GM20000 (cell line): ENCODE results near the gene SOCS7.

Experiments
- DNase-seq: peaks from one replicate; pipeline ENCODE4 v3.0.0; 2012; ENCODE audit warnings: low spot score
- TF ChIP-seq, protein P1 (sequence below): IDR thresholded peaks from 2 replicates; pipeline ENCODE4 v1.5.1; 2012; ENCODE audit warnings: mild to moderate bottlenecking, control low read depth; ENCODE audit errors: extremely low read depth, missing control alignments

SOCS7 gene

DNA sequence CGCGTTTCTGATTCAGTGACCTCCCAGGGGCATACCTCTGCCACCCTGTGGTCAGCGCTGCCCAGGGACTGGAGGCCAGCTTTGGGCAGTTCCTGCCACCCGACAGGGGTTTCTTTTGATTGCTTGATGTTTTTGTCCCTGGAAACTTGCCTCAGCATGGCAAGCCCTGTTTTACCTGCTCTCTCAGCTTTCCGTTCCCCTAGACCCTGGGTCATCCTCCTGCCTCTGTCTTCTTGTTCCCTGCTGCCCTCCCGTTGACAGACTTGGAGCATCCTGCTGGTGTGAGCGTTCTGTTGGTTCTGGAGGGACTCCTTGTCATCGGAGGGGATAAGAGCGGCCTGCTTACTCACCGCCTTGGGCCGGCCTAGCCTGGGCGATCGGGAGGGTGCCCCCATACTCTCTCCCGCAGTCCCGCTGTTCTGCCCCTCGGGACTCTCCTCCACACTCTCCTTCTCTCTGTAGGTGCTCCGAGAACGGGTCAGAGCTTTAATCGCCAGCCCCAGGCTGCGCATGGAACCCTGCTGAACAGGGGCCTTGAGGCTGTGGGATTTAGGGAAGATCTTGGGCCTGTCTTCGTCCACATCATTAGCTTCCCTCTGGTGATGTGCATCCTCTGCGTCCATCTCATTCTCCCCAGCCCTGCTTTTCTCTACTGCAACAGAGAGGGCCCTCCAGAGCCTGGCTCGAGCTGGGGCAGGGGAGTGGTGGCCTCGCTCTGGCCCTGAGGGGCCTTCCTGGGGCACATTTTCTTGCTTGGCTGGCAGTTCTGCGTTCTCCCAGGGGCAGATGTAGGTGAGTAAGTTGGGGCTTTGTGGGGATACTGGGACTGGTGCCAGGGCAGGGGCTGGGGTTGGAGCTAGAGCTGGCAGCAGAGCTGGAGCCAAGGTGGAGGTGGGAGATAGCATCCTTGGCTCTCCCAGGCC, 21.6 kb upstream of the SOCS7 start:
- TF ChIP-seq, protein P1, sequence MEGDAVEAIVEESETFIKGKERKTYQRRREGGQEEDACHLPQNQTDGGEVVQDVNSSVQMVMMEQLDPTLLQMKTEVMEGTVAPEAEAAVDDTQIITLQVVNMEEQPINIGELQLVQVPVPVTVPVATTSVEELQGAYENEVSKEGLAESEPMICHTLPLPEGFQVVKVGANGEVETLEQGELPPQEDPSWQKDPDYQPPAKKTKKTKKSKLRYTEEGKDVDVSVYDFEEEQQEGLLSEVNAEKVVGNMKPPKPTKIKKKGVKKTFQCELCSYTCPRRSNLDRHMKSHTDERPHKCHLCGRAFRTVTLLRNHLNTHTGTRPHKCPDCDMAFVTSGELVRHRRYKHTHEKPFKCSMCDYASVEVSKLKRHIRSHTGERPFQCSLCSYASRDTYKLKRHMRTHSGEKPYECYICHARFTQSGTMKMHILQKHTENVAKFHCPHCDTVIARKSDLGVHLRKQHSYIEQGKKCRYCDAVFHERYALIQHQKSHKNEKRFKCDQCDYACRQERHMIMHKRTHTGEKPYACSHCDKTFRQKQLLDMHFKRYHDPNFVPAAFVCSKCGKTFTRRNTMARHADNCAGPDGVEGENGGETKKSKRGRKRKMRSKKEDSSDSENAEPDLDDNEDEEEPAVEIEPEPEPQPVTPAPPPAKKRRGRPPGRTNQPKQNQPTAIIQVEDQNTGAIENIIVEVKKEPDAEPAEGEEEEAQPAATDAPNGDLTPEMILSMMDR, result no peak
- no peak for DNase-seq

DNA sequence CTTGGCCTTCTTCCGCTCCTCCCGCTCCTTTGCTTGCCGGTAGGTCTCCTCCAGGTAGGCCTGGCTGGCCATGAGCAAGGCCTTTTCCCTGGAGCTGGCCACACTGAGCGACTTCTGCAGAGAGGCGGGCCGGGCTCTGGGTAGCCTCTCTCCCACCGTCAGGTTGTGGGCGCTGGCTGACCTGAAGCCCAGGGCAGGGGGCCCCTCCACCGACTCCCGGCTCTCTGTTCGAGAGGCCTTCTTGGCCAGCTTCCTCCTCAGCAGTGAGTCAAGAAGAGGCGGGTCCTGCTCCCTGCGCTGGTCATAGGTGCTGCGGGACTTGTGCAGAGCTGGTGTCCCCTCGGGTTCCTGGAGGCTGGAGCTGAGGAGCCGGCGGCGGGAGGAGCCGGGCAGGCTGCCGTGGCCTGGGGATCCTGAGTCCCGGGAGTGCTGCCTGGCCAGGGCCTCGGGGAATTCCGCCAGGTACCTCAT, 20.7 kb upstream of the SOCS7 start:
- no peak for DNase-seq
- TF ChIP-seq, protein P1, result no peak

DNA sequence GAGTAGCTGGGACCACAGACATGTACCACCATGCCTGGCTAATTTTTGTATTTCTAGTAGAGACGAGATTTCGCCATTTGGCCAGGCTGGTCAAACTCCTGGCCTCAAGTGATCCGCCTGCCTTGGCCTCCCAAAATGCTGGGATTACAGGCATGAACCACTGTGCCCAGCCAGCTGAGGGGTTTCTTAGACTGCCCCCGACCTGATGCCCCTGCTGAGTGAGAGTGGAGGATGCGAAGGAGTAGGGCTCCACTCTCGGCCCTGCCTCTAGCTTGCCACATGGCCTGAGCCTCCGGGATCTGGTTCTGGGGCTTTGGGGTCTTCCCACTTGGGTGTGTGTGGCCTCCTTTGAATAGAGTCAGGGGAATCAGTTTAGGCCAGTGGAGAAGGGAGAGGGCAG, 18.9 kb upstream of the SOCS7 start:
- DNase-seq, result no peak
- TF ChIP-seq, protein P1, result no peak

DNA sequence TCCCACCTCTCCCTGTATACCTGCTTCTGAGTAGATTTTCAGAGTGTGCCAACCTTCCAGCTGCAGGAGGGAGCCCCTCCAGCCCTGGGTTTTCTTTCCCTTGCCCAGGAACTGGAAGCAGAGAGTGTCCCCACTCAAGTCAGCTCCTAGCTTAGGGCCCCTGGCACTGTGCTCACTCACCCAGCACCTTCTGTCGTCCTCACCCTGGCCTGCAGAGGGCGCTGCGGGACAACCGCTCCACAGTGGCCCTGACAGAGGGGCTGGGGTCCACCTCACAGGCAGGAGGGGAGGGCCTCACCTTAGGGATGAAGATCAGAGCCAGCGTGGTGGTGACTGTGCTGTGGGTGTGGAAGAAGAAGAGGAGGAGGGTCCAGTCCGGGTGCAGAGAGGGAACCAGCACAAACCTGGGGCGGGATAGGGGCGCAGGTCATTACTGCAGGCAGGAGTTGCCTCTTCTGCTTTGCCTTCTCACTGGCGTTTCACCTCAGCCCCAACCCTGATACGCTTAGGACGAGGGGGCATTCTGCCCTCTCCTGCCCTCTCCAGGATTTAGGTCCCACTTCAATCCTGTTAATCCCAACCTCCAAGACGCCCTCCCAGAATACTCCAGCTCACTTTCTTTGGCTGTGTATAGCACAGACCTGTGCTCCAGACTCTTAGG, 17.9 kb upstream of the SOCS7 start:
- peak; percentile 66 for DNase-seq
- TF ChIP-seq, protein P1, result peak; percentile 74

DNA sequence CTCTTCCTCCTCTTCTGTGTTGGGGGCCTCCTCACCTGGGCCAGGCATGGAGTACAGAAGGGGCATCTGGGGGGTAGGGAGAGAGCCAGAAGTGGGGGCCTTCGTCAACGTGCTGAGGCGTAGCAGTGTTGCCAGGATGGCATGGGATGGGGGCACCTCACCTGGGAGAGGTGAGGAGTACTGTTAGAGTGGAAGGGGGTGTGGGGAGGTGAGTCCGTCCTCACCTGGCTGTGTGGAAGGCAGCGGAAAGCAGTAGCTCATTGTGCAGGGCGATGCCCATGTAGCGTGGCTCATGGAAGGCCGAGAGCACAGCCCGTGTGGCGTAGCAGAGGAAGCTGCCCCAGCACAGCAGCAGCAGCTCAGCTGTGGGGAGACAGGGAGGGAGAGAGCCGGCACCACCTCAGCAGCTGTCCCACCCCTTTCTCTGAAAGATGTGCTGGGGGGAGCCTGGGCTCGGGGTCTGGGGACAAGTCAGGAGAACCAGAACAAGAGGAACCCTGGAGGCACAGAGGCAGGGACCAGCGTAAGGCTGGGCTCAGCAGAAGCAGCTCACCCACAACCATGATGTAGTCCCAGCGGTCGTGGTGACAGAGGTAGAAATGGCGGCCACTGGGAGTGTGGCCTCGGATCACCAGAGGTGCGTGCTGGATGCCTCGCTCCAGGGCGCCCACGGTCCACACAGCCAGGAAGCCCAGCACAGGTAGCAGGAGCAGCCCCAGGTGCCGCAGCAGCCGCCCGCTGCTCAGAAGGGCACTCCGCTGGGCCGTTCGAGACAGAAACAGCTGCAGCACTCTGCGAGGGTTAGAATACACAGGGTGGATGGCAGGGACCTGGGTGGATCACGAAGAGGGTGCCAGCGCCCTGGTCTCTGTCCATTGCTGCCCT, 16.9 kb upstream of the SOCS7 start:
- TF ChIP-seq, protein P1, result no peak
- no peak for DNase-seq

DNA sequence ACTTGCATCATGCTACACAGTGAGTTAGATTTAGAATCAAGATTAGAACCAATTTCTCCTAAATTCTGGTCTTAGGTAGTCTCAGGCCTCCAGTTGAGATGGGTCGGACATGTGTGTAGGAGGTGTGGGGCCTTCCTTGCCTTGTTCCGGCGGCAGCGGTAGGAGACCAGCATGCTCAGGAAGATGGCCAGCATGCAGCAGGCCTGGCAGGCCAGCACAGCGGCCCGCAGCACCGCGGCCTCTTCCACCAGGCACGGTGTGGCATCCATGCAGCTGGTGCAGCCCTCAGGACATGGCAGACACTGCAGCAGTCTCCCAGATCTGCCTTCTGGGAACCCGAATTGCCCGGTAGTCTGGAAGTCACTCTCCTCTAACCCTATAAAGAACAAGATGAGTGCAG, 14.8 kb upstream of the SOCS7 start:
- DNase-seq, result no peak
- TF ChIP-seq, protein P1, result no peak
